ENCODE results near the gene APRT. TPM values are rescaled to one million over a fixed set of nuclear protein-coding genes. Genes with fewer than 3 reads are reported as not detected.

The APRT gene, protein sequence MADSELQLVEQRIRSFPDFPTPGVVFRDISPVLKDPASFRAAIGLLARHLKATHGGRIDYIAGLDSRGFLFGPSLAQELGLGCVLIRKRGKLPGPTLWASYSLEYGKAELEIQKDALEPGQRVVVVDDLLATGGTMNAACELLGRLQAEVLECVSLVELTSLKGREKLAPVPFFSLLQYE
- total RNA-seq, result 56.4 and 79.3 TPM in 2 replicates

DNA sequence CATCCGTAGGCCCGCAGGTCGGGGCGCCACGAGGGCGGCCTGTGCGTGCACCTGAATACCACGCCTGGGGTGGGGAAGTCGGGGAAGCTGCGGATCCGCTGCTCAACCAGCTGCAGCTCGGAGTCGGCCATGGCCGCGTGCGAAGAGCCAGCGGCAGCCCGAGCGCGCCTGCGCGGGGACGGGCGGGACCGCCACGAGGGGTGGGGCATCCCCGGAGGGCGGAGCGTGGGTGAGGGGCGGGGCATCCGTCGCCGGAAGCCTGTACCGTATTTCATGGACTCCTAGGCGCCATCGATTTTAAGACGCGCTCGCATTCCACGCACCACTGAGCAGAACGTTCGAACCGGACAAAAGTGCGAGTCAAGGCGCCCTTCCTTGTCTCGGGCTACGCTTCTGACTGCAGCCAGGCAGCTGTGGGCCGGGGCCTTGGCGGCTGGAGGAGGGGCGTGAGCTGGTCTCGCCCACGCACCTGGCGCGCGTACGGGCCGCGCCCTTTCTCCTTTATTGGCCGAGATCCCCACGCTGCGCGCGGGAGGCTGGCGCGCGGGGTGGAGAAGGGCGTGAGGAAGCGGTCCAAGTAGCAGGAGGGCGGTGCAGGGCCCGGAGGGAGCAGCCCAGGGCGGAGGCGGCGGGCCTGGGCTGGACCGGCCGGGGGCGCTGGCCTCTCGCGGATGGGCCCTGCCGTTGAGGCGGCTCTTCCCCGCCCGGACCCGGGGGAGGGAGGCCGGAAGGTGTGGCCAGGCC, at the start of gene APRT:
APRT (minus strand) TSS at position 160 of the 744 bp plus-strand sequence; CDS start at position 131, 29 bp downstream.

DNA sequence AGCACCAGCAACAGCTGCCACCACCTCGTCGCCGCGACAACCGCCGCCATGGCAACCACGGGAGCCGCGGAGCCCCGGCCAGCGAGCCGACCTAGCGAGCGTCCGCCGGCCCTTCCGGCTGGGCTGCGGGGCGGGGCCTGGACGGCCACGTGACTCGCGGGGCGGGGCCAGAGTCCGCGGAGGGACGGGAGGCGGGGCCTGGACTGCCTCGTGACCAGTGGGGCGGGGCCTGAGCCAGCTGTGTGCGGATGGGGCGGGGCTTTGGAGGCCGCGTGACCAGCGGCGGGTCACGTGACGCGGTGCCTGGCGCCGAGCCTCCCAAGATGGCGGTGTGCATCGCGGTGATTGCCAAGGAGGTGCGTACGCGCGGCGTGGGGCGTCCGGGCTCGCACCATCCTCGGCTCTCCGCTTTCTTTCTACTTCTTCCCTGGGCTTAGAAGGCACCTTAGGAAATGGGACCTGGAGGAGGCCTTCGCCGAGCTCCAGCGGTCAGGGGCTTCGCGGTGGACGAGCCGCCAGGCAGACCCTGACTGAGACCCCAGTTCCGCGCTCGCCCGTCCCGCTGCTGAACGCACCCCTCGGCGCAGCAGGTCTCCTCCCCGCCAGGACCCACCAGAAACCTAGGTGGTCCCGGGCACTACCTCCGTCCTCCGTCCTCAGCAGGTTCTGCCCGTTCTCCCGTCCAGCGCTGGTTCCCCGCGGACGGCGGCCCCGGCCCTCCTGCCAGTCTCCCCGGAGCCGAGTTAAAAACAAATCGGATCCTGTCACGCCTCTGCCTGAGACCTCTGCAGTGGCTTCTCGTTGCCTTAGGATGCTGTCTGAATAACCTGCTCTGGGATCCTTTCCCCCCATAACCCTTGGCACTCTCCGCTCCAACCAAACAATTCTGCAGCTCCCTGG, 45.4 kb upstream of the APRT start, which contains the start of the genes GALNS and TRAPPC2L:
GALNS (minus strand) TSS at position 120 of the 900 bp plus-strand sequence; CDS start at position 50, 70 bp downstream.
TRAPPC2L (plus strand) TSS at position 300 of the 900 bp plus-strand sequence; CDS start at position 324, 24 bp downstream.

DNA sequence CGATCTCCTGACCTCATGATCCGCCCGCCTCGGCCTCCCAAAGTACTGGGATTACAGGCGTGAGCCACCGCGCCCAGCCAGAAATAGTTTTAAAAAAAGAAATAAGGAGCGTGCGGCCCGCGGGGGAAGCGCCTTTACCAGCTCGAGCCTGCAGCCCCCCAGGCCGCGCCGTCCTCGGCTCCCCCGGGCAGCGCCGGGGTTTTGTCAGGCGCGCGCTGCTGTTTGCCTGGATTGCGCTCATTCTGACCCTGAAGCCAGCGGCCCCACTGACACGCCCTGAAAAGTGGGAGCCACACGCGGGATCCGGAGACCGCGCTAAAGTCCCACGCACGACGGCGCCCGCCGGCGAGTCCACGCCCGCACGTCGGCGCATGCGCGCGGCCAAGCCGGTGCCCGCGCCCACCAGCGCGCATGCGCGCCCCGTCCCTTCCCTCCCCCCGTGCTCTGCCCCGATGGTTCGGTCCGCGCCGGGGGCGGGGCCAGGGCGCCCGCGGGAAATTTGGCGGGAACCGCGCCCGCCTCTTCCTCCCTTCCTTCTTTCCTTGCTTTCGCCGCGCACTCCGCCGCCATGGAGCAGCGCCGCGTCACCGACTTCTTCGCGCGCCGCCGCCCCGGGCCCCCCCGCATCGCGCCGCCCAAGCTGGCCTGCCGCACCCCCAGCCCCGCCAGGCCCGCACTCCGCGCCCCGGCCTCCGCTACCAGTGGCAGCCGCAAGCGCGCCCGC, 8.3 kb downstream of the APRT start, which contains the start of gene CDT1:
CDT1 (plus strand) TSS at position 526 of the 724 bp plus-strand sequence; CDS start at position 569, 43 bp downstream.

DNA sequence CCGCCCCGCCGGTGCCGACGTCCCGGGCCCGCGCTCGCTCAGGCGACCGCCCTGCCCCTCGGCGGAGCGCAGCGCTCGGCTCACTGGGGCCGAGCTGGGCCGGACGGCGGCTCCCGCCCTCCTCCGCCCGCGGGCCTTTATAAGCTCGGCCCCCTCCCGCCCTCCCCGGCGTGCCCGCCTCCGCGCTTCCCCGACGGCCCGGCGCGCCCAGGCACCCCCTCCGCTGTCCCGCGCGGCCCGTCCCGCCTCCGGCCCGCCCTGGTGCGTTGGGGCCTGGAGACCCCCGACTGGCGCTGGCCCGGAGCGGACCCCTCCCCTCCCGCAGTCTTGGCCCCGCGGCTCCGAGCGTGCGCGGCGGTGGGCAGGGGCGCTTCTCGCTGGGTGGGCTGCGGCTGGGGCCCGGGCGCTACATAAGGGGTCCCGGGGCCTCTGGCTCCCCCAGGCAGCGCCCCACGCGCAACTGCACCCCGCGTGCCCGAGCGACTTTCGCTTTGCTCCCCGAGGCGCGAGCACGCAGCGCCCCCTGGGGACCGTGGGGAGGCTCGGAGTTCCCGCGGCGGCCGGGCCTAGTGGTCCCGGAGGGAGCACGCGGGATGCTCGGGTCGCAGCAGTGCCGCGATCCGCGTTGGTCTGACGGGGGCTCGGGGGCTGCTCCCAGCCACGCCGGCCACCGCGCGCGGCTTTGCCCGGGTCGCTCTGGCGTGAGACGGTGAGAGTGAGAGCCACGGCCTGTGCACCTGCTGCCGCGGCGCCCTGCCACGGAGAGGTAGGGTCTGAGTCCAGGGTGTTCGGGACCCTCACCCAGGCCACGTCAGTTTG, 26.4 kb downstream of the APRT start, which contains the start of gene PIEZO1:
PIEZO1 (minus strand) TSS at position 115 of the 819 bp plus-strand sequence. CDS start 256 bp downstream, outside the sequence.

Other genes starting within 250 kb of the APRT start
- gene ZC3H18, start 241.5 kb downstream of the APRT start, total RNA-seq, result 11.3 and 12.8 TPM in 2 replicates
- gene IL17C, start 173.4 kb downstream of the APRT start, total RNA-seq, result not detected in 2 replicates
- 180 and 213 TPM in 2 replicates for gene CYBA, start 160.9 kb downstream of the APRT start, total RNA-seq
- 52.5 and 77.8 TPM in 2 replicates for gene MVD, start 148.8 kb downstream of the APRT start, total RNA-seq
- 0.23 TPM in 1 of 2 replicates, not detected in the other for gene SNAI3, start 125.4 kb downstream of the APRT start, total RNA-seq
- 7.4 and 13.1 TPM in 2 replicates for gene RNF166, start 105.5 kb downstream of the APRT start, total RNA-seq
- 11.5 and 17.8 TPM in 2 replicates for gene CTU2, start 105.4 kb downstream of the APRT start, total RNA-seq
- 272 and 555 TPM in 2 replicates for gene PIEZO1, start 26.7 kb downstream of the APRT start, total RNA-seq
- 3.8 and 4.2 TPM in 2 replicates for gene CDT1, start 8.1 kb downstream of the APRT start, total RNA-seq
- gene GALNS, start 45.0 kb upstream of the APRT start, total RNA-seq, result 49.1 and 69.1 TPM in 2 replicates
- 29.0 and 55.4 TPM in 2 replicates for gene TRAPPC2L, start 45.2 kb upstream of the APRT start, total RNA-seq
- not detected in 2 replicates for gene PABPN1L, start 54.7 kb upstream of the APRT start, total RNA-seq
- gene CBFA2T3, start 165.3 kb upstream of the APRT start, total RNA-seq, result not detected in 2 replicates

Measured in smooth muscle cell of the pulmonary artery (primary cell).